Amygdala (tissue), 56 donors: Measurements from ENCODE around the gene CDHR2.
"Not testable (repeated sequence)": the region's sequence is repeated elsewhere in the genome, so short reads cannot be mapped to it uniquely, and the experiment has no call there.

Experiments used
- DNase-seq, 56 donors: peaks; one replicate each; lab custom pipeline; 2025; lab: John Stamatoyannopoulos, UW

CDHR2 gene

DNA sequence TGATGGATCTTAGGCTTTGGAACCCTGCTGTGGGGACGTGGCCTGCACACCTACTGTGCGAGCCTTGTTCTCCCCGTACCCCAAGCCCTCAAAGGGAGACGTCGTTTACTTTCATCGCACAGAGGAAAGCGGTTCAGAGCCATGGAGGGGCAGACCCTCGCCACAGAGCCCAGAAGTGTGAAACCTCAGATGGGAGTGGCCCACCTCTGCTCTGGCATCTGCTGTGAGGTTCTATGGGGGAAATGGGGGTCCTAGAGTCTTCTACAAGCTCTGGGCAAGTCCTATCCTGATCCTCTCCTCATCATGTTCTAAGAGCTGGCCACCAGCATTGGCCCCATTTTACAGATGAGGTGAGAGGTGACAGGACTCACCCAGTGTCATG is 8.2 kb upstream of the CDHR2 start:
- no peak for DNase-seq

DNA sequence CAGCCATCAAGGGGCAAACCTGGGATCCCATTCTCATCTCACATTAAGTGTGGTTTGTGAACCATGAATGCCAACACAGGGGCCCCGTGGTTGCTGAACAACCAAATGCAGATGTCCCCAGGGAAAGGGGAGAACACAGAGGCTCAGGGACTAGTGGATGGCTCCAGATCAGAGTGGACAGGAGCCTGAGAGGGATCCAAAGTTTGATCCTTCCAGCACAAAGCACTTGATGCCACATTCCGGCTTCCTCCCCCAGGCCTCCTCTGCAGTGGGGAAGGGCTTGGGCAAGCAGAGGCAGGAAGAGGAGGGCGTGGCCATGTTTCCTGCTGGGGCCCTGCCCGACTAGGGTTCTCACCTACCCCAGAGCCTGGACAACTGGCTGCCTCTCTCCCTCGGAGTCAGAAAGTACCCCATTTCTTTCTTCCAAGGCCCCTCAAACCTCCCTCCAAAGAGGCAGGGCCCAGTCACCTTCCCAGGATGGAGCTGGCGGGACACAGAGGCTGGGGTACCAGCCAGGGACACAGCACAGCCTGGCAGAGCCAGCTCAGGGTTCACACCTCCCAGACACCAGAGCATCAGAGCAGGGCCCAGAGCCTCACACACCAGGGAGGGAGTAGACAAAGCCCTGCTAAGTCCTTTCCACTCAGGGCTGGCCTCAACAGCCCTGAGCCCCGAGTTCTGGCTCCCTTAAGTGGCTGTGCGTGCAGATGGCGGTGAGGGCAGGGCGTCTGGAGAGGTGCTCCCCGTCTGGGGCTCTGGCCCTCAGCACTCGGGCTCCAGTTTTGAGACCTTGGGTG is 7.6 kb upstream of the CDHR2 start:
- peak in 1 of 56 donors; percentile 12 for DNase-seq

DNA sequence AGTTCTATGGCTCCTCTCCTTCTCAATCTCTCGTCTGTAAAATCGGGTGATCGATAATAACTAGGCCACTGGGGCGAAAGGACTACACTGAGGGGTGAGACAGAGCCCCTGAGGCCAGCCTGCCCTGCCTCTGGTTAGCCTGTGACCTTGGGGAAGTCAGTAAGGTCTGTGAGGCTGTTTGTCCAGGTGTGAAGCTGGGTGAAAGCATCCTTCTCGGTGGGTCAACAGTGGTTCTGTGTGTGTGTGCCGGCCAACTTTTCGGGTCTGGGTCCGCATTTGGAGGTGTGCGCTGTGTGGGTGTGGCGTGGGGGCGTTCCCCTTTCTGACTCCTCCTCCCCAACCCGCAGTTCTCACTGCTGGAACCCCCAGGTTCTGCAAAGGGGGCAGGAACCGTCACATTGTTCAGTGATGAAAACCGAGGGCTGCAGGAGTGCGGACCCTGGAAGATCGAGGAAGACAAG is 7.0 kb upstream of the CDHR2 start:
- DNase-seq: no peak

DNA sequence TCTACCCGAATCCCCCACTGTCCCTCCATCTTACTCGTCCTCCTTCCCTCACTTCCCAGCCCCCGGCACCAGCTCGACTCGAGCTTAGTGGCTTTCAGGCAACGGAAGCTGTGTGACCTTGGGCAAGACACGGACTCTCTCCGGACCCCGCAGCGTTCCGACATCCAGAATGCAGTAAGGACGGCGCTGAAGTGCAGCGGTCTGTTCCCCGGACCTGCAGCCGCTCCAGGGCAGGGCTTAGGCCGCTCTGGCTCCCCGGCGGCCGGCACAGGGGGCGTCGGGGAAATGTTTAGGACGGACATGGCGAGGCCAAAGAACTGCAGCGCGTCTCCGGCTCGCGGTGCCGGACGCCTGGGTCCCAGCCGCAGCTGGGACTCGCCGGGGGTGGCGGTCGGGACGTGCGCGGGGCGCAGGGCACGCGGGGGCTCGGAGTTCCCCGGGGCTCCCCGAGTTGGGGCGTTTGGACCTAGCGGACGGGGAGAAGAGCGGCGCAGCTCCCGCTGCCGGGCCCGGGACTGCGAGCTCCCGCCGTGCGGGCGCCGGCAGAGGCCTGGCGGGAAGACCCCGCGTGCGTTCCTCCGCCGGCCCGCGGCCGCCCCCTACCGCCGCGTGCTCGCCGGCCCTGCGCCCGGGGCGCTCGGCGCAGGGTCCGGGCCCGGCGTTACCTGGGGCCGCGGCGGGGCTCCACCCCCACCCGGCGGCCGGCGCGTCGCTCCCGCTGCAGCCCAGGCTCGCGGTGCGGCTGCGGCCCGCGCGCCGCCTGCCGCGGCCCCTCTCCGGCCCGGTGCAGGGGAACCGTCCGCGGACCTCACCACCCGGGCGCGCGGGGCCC is 6.3 kb upstream of the CDHR2 start:
- peak in 1 of 56 donors; percentile 42 for DNase-seq

DNA sequence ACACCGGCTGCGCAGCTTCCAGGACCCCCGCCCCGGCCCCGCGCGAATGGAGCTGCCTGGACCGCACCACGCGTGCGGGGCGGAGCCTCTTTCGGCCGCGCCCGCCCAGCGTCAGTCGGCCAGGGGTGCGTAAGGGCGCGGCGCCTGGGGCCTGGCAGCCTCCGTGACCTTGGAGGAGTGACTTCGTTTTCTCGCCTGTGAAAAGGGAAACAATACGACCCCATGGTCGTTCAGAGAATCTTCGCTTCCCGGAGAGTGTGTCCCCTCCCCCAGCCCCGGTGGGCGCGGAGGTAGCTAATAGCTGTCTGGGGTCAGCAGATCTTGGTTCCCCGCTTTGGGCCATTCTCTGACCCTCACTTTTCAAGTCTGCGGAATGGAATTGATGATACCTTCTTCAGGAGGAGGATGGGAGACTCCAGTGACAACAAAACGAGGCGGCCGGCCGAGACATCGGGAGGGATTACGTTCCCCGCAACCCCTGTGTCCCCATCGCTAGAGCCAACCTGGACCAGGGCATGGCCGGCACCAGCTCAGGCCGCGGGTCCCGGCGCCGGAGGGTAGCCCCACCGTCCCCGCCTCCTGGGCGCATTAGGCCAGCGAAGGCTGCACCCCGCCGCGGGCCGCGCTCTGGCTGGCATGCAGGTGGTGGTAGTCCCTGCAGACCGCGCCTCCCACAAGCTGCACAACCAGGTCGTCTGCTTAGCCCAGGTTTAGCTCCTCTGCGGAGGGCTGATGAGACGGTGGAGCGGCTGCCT is 5.5 kb upstream of the CDHR2 start:
- DNase-seq: peak in 28 of 56 donors; percentile 21 to 69 (median 38)

DNA sequence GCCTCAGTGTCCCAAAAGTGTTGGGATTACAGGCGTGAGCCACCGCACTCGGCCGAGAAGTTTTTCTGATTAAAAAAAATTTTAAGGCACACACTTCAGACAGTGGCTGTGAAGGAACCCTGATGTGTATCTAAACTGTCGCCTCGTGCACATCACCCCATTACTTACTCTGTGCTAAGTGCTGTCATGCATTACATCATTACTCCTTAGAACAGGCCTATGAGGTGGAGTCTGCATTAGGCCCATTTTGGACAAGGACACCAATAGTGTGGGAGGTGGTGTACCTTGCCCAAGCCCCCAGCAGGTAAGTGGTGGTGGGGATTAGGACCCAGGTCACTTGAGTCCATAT is 3.8 kb upstream of the CDHR2 start:
- DNase-seq: no peak

DNA sequence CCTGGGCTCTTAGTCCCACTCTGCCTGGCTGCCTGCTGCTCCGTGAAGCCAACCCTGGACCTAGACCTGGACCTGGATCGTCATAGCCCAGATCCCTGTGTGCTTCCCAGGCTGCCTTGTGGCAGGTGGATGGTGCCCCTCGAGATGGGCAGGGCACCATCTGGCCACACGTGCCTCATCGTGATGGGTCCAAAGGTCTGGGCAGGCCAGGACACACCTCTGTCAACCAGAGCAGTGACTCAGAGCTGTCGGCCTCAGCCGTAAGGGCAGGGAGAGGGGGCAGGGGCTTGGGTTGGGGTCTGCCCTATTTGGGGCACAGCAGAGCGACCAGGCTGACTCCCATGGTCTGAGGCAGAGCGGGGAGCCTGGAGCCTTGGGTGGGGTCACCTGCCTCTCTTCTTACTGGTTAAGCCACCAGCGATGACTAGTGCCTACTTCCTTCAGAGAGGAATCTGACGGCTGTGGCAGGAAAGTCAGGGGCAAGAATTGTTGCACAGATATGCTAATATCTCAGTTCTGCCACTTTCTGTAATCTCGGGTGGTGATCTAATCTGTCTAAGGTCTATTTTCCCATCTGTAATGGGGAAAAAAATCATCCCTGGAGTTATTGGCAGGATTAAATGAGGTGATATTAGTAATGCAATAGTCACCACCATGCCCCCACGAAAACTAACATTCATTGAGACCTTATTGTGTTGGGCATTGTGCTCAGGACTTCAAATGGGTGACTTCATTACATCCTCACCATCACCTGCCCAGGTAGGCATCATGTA is 3.2 kb upstream of the CDHR2 start:
- no peak for DNase-seq

DNA sequence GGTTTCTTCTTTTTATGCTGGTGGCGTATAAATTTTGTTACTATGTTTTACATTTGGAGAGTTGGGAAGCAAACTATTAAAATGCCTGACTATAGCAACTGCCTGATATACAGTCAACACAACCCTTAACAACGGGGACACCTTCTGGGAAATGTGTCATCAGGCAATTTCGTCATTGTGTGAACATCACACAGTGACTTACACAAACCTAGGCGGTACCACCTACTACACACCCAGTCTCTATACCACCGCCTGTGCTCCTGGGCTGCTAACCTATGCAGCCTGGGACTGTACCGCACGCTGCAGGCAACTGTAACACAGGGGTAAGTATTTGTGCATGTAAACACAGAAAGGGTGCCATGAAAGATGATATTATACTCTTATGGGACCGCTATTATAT is 1.3 kb upstream of the CDHR2 start:
- DNase-seq: no peak

DNA sequence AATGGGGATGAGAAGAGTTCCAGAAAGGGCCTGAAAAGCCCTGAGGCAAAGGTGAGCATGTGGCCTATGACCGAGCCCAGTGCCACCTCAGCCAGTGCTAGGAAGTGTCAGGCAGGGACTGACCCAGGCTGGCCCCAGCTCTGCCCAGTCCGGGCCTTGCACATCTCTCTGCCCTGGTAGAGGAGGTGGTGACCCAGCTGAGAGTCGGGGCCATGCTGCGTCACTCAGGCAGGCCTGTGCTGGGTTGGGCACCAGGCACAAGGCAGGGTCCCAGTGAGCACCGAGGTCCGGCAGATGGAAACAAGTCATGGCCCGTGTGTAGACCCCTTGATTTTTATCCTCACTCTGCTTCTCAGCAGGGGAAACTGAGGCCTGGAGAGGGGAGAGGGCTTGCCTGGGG is 729 bp downstream of the CDHR2 start:
- DNase-seq: no peak

DNA sequence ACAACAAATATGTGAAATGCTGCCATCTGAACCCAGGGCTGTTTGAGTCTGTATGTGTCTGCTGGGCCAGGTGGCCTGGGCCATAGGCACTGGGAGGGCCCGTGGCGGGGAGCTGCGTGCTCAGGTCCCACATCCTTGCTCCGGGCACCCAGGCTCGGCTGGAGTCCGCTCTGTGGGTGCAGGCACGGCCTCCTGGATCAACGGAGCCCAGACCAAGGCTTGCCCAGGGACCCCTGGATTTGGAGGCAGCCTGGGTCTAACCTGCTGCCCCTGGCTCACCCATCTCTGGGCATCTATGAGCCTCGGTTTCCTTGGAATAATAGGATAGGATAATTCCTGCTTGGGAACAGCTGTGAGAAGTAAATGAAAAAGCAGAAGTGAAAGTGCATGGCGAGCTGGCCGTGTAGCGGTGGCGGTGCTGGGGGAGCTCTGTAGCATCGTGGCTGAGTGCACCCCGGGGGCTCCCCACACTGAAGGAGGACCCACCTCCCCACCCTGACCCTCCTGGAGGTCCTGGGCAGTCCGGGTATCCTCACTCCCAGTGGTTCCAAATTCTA is 1.2 kb downstream of the CDHR2 start:
- no peak for DNase-seq

DNA sequence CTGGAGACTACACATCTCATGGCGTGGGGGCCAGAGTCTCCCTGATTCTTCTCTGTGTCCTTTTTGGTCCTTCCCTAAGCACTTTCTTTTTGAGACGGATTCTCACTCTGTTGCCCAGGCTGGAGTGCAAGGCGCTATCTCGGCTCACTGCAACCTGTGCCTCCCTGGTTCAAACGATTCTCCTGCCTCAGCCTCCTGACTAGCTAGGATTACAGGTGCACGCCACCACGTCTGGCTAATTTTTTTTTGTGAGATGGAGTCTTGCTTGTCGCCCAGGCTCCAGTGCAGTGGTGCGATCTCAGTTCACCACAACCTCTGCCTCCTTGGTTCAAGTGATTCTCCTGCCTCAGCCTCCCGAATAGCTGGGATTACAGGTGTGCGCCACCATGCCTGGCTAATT is 1.8 kb downstream of the CDHR2 start:
- DNase-seq: not testable (repeated sequence)

DNA sequence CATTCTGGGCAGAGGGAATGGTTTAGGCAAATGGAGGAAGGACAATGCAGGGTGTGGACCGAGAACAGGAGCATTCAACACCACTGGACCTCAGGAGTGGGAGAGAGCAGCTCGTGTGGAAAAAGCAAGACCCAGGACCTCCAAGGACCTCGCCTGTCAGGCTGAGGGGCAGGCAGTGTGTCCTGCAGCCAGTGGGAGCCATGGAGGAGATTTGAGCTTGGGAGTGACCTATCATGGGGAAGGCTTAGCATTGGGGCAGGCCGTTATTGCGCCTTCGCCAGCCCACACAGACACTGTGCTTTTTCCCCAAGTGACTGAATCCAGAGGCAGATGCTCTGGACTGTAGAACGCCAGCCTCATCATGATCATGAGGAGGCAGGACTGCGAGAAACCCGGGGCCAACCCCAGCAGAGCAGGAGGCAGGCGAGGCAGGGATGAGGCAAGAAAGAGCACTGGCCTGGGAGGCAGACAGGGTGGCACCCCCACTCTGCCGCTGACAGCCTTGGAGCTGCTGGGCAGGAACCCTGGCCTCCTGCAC is 3.3 kb downstream of the CDHR2 start:
- DNase-seq: no peak

DNA sequence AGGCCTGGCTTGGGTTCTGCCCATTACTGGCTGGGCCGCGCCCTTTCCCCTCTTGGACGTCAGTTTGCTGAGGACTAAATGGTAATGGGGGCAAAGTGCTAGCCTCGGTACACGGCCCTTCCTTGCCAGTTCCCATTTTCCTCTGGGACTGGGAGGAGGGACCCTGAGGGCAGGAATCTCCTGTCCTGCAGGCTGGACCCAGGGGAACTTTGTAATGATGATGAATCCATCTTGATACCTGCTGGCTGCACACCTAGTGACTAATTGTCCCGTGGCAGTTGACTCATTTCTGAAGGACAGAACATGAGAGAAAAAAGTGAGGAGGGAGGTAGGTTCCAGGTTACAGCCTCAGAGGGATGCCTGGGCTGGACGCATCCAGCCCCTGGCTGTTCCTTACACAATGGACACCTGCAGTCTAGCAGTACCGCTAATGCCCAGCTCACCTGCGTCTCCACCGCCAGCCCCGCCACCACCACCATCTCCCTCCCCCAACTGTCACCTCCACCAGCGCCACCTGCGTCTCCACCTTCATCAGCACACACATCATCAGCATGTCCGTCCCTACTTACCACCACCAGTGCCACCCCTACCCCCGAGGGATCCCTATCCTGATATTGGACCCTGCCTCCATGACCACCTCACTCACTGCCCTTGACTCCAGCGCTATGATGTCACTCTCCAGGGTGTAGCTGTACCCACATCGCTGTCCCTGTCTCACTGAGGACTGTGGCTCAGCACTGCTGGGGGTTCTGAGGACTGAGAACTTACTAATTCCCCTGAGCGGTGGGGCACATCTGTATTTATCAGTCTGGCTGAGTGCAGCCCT is 4.3 kb downstream of the CDHR2 start:
- no peak for DNase-seq

DNA sequence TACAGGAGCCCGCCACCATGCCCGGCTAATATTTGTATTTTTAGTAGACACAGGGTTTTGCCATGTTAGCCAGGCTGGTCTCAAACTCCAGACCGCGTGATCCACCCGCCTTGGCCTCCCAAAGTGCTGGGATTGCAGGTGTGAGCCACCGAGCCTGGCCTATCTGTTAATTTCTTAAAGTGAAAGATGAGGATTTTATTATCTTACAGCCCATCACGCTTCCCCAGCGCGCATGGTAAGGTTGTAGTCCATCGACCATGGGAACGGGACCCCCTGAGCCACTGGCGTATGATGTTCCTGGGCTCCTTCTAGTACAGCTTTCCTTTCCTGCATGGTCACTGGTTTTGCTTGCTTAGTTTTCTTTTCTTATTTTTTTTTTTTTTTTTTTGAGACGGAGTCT is 8.7 kb downstream of the CDHR2 start:
- no peak for DNase-seq

DNA sequence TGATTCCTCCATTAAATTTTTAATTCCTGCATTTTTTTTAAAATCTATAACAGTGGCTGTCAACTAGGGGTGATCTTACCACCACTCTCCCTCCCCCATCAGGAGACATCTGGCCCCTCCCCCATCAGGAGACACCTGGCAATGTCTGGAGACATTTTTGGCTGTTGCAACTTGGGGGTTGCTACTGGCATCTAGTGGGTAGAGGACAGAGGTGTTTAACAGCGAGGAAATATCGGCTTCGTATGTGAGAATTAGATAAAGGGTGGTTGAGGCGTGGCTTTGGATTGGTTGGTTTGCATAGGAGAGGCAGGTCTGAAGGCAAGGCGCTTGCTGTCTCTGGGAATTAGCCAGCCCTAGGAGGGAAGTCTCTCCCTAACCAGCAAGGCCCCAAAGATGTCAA is 10.5 kb downstream of the CDHR2 start:
- DNase-seq: no peak

DNA sequence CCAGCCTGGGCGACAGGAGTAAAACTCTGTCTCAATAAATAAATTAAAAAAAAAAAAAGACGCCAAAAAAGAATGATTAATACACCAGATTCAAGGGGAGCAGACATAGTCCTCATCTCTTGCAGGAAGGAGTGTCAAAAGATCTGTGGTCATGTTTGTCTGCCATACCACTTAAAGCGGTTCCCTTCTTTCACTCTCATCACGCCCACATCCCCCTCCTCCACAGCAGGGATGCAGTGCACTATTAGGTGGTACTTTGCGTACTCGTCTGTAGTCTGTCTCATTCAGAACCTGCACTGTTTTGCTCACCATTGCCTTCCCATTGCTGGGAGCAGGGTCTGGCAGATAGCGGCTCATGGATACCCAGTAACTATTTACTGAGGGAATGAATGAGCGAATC is 11.2 kb downstream of the CDHR2 start:
- no peak for DNase-seq

DNA sequence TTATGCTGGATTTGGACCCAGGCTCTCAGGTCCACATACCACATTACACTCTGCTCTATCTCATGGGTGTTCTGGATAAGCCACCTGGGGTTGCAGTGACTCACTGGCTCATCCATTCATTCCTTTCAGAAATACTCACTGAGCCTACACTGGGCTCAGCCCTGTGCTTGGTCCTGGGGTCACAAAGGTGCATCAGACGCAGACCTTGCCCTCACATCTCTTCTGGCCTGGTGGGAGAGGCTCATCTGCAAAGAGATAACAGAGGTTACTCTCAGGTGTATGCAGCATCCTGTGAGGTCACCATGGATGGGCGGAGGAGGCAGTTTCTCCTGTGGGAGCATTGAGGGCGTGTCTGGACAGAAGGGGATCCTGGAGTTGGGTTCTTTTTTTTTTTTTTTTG is 12.1 kb downstream of the CDHR2 start:
- DNase-seq: no peak

DNA sequence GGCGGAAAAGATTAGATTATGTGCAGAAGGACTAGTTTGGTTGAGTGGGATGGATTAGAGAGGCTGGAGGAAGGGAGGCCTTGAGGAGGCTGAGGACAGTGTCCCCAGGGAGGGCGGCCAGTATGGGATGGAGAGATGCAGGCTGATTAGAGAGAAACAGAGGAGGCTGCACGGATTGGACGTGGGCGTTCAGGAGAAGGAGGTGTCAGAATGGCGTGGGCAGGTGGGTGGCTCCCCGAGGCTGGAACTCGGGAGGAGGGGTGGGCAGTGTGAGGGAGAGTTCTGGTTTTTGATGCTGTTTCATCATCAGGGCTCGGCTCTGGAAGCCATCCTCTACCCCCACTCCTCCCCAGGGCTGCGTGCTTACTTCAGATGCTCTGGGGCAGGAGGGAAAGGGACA is 13.0 kb downstream of the CDHR2 start:
- DNase-seq: no peak

DNA sequence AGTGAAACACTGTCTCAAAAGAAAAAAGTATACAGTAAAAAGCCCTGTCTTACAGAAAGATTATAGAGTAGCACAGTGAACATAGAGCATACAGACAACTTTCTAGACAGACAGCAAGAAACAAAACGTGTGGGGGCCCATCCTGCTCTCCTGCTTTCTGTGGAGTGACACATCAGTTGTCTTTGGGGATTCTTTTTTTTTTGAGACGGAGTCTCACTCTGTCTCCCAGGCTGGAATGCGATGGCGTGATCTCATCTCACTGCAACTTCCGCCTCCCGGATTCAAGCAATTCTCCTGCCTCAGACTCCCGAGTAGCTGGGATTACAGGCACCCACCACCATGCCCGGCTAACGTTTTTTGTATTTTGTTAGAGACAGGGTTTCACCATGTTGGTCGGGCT is 14.9 kb downstream of the CDHR2 start:
- DNase-seq: no peak
